Right ventricle myocardium superior (tissue), 1 donor: ENCODE data around the gene TPM4. TPM values are rescaled to one million over a fixed set of nuclear protein-coding genes. Genes with fewer than 3 reads are reported as not detected.
"Not testable (repeated sequence)": the region's sequence is repeated elsewhere in the genome, so short reads cannot be mapped to it uniquely, and the experiment has no call there.

ENCODE experiments used
- ATAC-seq: fragments of 200-7000 bp; cut with Tn5 transposase; one replicate; pipeline ENCODE4 v1.9.1; 2020; ENCODE audit warnings: mild to moderate bottlenecking; ENCODE audit not compliant: poor library complexity
- DNase-seq: peaks from one replicate; pipeline ENCODE4 v3.0.0-alpha.2; 2020
- intact Hi-C: fragments of 100-400 bp; cut with DNase I; formaldehyde crosslinking; loops from one replicate; pipeline ENCODE4 v1.11.2; 2022
- total RNA-seq: library from RNA; stranded (reverse); fragmentation: NEBNext Ultra II Directional; extraction: Animal tissue kit (Norgen Biotek cat#: 25700); gene quantifications from one replicate; pipeline ENCODE4 v1.2.1, GENCODE V29; 2021
- donor health status: DM: no; HTN: yes; CAD: no; lungs with severe emphysema.

The TPM4 gene
- total RNA-seq, 1 donor from 2014 or later: 74.7 TPM

DNA sequence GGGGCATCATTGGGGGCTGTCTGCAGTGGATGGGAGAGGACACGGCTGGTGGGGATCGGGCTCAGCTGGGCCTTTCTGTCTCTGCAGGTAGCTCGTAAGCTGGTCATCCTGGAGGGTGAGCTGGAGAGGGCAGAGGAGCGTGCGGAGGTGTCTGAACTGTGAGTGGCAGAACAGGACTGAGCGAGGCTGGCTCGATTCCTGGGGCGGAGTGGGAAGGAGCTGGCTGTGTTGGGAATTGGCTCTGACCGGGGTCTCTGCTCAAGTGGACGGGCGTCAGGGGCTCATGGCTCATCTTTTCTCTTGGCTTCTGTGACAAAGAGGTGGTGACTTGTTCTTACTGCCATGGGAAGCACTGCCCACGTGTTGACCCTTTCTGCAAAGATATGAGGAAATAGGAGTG lies 11.6 kb downstream of the TPM4 start:
- ATAC-seq: no peak
- intact Hi-C loops: no loop called here
- DNase-seq: peak; percentile 37

GRCh38 chr19:16088351-16089009 lies 12.2 kb downstream of the TPM4 start:
- intact Hi-C loops: no loop called here
- ATAC-seq: no peak
- DNase-seq: no peak

DNA sequence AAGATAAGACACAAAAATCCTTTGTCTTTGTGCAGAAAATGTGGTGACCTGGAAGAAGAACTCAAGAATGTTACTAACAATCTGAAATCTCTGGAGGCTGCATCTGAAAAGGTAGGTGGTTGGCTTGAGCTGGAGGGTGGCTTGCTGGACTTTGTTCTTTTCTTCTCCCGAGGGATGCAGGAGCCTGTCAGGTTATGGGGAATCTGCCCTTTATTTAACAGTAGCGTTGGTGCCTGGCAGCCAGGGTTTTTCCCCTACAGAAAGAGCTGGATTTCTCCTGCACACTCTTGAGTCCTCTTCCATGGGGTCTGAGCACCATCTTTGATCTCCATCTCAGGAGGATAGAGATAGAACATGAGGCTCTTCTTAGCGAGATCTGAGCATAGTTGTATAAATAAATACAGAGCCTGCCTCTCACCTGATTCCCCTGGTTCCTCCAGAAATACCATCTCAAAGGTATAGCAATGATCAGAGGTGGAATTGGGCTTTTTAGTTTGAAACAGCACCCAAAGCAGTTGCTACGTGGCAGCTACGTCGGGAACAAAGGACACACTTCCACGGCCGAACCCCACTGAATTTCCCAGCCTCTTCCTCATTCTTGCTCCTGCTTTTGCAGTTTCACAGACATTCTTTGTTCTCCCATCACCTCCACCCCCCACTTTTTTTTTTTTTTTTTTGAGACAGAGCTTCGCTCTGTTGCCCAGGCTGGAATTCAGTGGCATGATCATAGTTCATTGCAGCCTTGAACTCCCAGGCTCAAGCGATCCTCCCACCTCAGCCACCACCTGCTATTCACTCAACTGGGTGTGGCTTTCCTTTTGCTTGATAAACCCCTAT lies 12.9 kb downstream of the TPM4 start:
- intact Hi-C loops: no loop called here
- no peak for ATAC-seq
- no peak for DNase-seq

DNA sequence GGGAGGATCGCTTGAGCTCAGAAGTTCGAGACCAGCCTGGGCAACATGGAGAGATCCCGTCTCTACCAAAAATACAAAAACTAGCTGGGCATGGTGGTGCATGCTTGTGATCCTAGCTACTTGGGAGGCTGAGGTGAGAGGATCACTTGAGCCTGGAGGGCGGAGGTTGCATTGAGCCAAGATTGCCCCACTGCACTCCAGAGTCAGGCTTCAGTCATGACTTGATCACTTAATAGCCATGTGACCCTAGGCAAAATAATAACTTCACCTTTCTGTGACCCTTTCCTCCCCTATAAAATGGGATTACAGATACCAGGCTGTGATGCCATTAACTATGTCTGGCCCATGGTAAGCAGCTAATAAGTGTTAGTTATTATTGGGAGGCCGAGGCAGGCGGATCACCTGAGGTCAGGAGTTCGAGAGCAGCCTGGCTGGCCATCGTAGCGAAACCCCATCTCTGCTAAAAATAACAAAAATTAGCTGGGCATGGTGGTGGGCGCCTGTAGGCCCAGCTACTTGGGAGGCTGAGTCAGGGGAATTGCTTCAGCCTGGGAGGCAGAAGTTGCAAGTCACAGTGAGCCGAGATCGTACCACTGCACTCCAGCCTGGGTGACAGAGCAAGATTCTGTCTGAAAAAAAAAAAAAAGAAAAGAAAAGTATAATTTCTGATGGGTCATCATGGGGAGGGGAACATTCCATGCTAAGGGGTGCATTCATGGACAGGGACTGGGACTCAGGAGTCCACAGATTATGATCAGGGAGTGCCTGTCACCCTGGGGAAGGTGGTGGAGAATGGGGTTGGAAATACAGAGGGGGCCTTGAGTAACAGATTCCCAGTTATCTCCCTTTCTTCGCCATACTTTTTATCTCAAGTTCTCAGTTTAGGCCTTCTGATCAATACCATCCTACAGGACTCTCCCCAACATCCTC lies 15.5 kb downstream of the TPM4 start:
- ATAC-seq: no peak

DNA sequence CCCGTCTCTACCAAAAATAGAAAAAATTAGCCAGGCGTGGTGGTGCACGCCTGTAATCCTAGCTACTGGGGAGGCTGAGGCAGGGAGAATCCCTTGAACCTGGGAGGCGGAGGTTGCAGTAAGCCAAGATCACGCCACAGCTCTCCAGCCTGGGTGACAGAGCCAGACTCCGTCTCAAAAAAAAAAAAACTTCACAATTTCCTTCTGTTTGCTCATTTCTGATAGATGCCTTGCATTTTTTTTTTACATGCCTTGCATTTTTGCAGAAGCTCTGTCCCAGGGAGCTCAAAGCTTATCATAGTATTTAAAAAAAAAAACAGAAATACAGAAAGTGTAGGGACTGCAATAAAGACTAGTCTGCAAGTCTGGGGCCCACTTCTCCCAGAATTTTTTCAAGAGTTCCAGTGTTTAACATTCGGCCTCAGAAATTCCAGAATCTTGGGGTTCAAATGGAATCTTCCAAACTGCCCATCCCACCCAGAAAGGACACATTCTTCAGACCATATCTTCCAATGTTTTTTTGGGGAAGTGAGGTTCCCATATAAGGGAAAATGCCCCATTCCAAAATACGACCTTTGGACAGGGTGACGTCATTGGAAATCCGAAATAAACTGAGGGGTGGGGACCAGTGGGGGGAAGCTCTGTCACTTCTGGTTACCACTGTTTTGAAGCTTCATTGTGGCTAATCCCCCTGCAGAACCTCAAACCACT lies 18.2 kb downstream of the TPM4 start:
- no peak for ATAC-seq
- DNase-seq: no peak
- intact Hi-C loops: no loop called here

More for the DNA sequence above, 15.5 kb downstream of the TPM4 start:
- intact Hi-C loops: no loop called here
- no peak for DNase-seq

DNA sequence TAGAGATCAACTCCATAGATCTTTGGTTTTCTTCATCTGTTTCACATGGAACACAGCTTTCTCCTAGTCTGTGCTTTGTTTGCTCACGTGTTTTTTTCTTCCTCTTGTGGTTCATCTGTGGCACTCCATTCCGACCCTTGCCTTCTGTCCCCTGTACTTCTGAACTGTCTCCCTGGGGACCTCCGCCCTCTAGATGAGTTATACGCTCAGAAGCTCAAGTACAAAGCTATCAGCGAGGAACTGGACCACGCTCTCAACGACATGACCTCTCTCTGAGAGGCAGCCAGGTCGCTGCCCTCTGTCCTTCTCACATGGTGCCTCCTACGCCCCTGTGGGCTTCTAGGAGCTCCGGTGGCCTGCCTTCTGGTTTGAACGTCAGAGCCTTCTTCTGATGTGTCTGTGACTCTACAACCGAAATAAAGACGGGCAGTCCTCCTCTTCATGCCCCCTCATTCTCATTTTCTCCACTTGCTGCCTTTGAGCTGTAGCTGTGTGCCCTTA lies 18.8 kb downstream of the TPM4 start:
- intact Hi-C loops: no loop called here
- peak; percentile 44 for DNase-seq
- peak; percentile 39 for ATAC-seq

- intact Hi-C loops: no loop called here
- no peak for DNase-seq
- ATAC-seq: no peak
Measured at GRCh38 chr19:16096280-16096855, 20.1 kb downstream of the TPM4 start.

GRCh38 chr19:16098416-16098768 lies 22.1 kb downstream of the TPM4 start:
- ATAC-seq: no peak
- no peak for DNase-seq
- intact Hi-C loops: no loop called here

GRCh38 chr19:16098821-16099220 lies 22.5 kb downstream of the TPM4 start:
- no peak for ATAC-seq
- intact Hi-C loops: no loop called here

GRCh38 chr19:16099314-16099965 lies 23.1 kb downstream of the TPM4 start:
- DNase-seq, ATAC-seq, intact Hi-C loops: not testable (repeated sequence)

More at GRCh38 chr19:16098821-16099220, 22.5 kb downstream of the TPM4 start:
- DNase-seq: no peak

- intact Hi-C loops: no loop called here
- DNase-seq (no peak), ATAC-seq (no peak)
Measured at GRCh38 chr19:16100524-16100923, 24.2 kb downstream of the TPM4 start.

- intact Hi-C loops: no loop called here
- ATAC-seq (no peak), DNase-seq (no peak)
Measured at GRCh38 chr19:16104722-16105121, 28.4 kb downstream of the TPM4 start.

GRCh38 chr19:16106121-16106520 lies 29.8 kb downstream of the TPM4 start:
- ATAC-seq: no peak

DNA sequence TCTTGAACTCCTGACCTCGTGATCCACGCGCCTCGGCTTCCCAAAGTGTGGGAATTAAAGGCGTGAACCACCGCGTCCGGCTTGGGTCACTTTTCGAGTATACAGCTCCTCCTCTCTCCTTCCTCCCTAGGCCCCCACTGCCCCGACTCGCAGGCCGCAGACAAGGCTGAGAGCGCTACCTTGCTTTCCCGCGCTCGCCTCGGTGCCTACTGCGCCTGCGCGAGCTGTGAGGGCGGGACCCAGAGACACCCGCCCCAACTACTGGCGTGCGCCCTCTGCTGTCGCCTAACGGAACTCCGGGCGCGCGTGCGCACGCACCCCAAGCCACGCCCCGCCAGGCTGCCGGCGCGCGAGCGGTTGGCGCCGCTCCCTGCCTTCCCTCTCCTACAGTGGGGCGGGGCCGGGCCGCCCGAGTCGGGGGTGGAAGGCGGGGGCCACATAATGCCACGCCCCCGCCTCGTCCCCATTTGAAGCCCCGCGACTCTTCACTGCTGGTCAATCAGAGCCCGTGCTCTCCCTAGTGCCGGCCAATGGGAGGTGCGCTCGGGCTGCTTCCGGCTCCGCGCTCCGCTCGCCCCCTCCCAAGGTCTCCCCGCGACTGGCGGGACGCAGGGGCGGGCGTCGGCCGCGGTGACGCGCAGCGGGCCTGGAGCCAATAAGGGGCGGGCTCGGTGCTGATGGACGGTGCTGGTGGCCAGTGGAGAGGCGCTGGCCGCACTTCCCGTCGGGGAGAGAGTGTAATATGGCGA lies 35.0 kb downstream of the TPM4 start, which contains the start of gene RAB8A:
TSS of gene RAB8A (plus strand) at position 730 of the 749 bp plus-strand sequence. CDS start at position 743, 13 bp downstream.
- peak; percentile 97 for ATAC-seq
- DNase-seq: peak; percentile 99
- intact Hi-C loops: loop anchor here (5.0 kb wide), 1 partner anchor 34 kb away; the partner anchor contains the start of gene TPM4

More at GRCh38 chr19:16106121-16106520, 29.8 kb downstream of the TPM4 start:
- intact Hi-C loops: no loop called here
- no peak for DNase-seq

- no peak for DNase-seq
- ATAC-seq: peak; percentile 1
- intact Hi-C loops: loop anchor here (5.0 kb wide), 1 partner anchor 35 kb away; the partner anchor contains the start of gene TPM4
Measured at GRCh38 chr19:16111909-16112752, 35.8 kb downstream of the TPM4 start.

GRCh38 chr19:16112778-16113177 lies 36.5 kb downstream of the TPM4 start:
- DNase-seq (no peak), ATAC-seq (no peak)
- intact Hi-C loops: loop anchor here (5.0 kb wide), 1 partner anchor 35 kb away; the partner anchor contains the start of gene TPM4
